Neural cell (in vitro differentiated cells): ENCODE measurements around the gene CFTR.

Experiments
- CTCF ChIP-seq: fragments of 450-650 bp; IDR thresholded peaks from 2 replicates; pipeline ENCODE4 v1.5.1; 2014; ENCODE audit warnings: antibody characterized with exemption, mild to moderate bottlenecking, moderate library complexity; ENCODE audit not compliant: poor library complexity, severe bottlenecking
- EP300 ChIP-seq: fragments of 450-650 bp; conservative IDR thresholded peaks from 2 replicates; pipeline ENCODE4 v1.6.1; 2014; ENCODE audit warnings: antibody characterized with exemption, mild to moderate bottlenecking, moderate library complexity; ENCODE audit not compliant: poor library complexity, severe bottlenecking
- EZH2 ChIP-seq: fragments of 200-600, 300-800 bp; shearing (Covaris generic), sonication (generic); IDR thresholded peaks from 2 replicates; pipeline ENCODE4 v1.6.1; 2014; ENCODE audit warnings: antibody characterized with exemption, low read length, borderline replicate concordance, mild to moderate bottlenecking; ENCODE audit not compliant: insufficient read depth, poor library complexity, severe bottlenecking
- MXI1 ChIP-seq: fragments of 450-650 bp; conservative IDR thresholded peaks from 2 replicates; pipeline ENCODE4 v1.6.1; 2014; ENCODE audit warnings: antibody characterized with exemption, mild to moderate bottlenecking; ENCODE audit not compliant: poor library complexity, severe bottlenecking
- POLR2AphosphoS5 ChIP-seq: IDR thresholded peaks from 2 replicates; pipeline ENCODE4 v1.6.1; 2012
- RAD21 ChIP-seq: fragments of 450-650 bp; conservative IDR thresholded peaks from 2 replicates; pipeline ENCODE4 v1.6.1; 2014; ENCODE audit warnings: antibody characterized with exemption, mild to moderate bottlenecking, moderate library complexity

- TF ChIP-seq CTCF (no peak), MXI1 (no peak), EZH2 (no peak), RAD21 (no peak), POLR2AphosphoS5 (no peak), EP300 (no peak)
Observed at GRCh38 chr7:117530390-117530789, 50.6 kb downstream of the CFTR start.
